Motor neuron (in vitro differentiated cells): ENCODE data around the gene HSD17B11. TPM values are rescaled to one million over a fixed set of nuclear protein-coding genes. Genes with fewer than 3 reads are reported as not detected.
"Not testable (repeated sequence)": the region's sequence is repeated elsewhere in the genome, so short reads cannot be mapped to it uniquely, and the experiment has no call there.

Experiments used
- ATAC-seq, 8 experiments: fragments of 200-7000 bp; cut with Tn5 transposase; replicated peaks in 6 of 8; 2 replicates each; pipeline ENCODE4 v1.8.0; 2021; ENCODE audit warnings: mild to moderate bottlenecking in 8 of 8, moderate library complexity in 8 of 8
- H3K27ac ChIP-seq, 2 donors: fragments of 250-450 bp; sonication (Bioruptor Pico); 2 replicates each; pipeline ENCODE4 v1.9.0; 2021; ENCODE audit warnings: antibody characterized with exemption in 2 of 2, mild to moderate bottlenecking in 2 of 2, moderate library complexity in 1 of 2
- H3K4me1 ChIP-seq, 2 donors: fragments of 250-450 bp; sonication (Bioruptor Pico); replicated peaks in 1 of 2; 2 replicates each; pipeline ENCODE4 v1.6.1; 2021; ENCODE audit warnings: antibody characterized with exemption in 2 of 2, mild to moderate bottlenecking in 2 of 2, moderate library complexity in 1 of 2
- H3K4me3 ChIP-seq, 5 donors: fragments of 250-450 bp; sonication (Bioruptor Pico); 2 replicates each; pipeline ENCODE4 v1.9.0; 2021; ENCODE audit warnings: antibody characterized with exemption in 5 of 5, mild to moderate bottlenecking in 5 of 5, moderate library complexity in 4 of 5
- WGBS, 10 experiments: fragments of 450-650 bp; shearing (Covaris generic); methylation state at CpG; one replicate each; pipeline ENCODE4 v1.0.0; 2022; 5-methylcytosine and 5-hydroxymethylcytosine counted together
- in situ Hi-C, 9 experiments: fragments of 400-800 bp; cut with MboI; loops; one replicate each; pipeline ENCODE4 v1.15.0; 2021; ENCODE audit warnings: low sequenced_read_pairs in 9 of 9, low pct_unique_long_range_greater_than_20kb in 2 of 9; ENCODE audit not compliant: unreplicated experiment in 9 of 9
- total RNA-seq, 8 experiments: library from RNA; unstranded; fragments of 300-600 nt; gene quantifications; 2 replicates each; pipeline versions ENCODE4 v1.2.3 to v1.2.4, GENCODE V29; 2022

The HSD17B11 gene
- total RNA-seq, 8 experiments from 2014 or later: 19.1 to 34.2 (median 22.3) TPM

GRCh38 chr4:87419578-87420249 lies 28.7 kb upstream of the HSD17B11 start:
- in situ Hi-C loops: no loop called here
- ATAC-seq: peak in 1 of 8 experiments; percentile 1
- no peak overlapping the region for H3K27ac ChIP-seq
- peaks cover 17 to 20% of the 10 kb centered on the region in 2 donors for H3K4me1 ChIP-seq
- H3K4me3 ChIP-seq: no peak overlapping the region
- 0 to 94% (median 60%) methylated on average over 1 to 5 of the region's 5 CpGs for WGBS, 10 experiments

- in situ Hi-C loops, ATAC-seq, H3K4me3 ChIP-seq, H3K27ac ChIP-seq: not testable (repeated sequence)
- WGBS, 10 experiments: 20 to 100% (median 93%) methylated on average over 1 to 4 of the region's 4 CpGs; no CpG with 5 or more reads in 3 of the 10 experiments
- H3K4me1 ChIP-seq: peaks cover 10 to 14% of the 10 kb centered on the region in 2 donors
Observed at GRCh38 chr4:87418410-87418809, 27.4 kb upstream of the HSD17B11 start.

GRCh38 chr4:87416965-87417364 lies 26.0 kb upstream of the HSD17B11 start:
- in situ Hi-C loops: no loop called here
- peaks cover 10 to 14% of the 10 kb centered on the region in 2 donors for H3K4me1 ChIP-seq
- ATAC-seq: no peak
- 36 to 83% (median 70%) methylated on average over 2 to 3 of the region's 3 CpGs; no CpG with 5 or more reads in 3 of the 10 experiments for WGBS, 10 experiments
- H3K4me3 ChIP-seq: no peak overlapping the region
- H3K27ac ChIP-seq: no peak overlapping the region

GRCh38 chr4:87414816-87415215 lies 23.8 kb upstream of the HSD17B11 start:
- no peak for ATAC-seq
- no peak overlapping the region for H3K27ac ChIP-seq
- in situ Hi-C loops: no loop called here
- H3K4me1 ChIP-seq: peaks cover 0 to 3% of the 10 kb centered on the region in 2 donors
- no peak overlapping the region for H3K4me3 ChIP-seq

GRCh38 chr4:87410679-87411078 lies 19.7 kb upstream of the HSD17B11 start:
- in situ Hi-C loops: no loop called here
- no peak for ATAC-seq
- no peak overlapping the region for H3K4me3 ChIP-seq
- H3K4me1 ChIP-seq: peaks cover 2 to 3% of the 10 kb centered on the region in 2 donors
- H3K27ac ChIP-seq: no peak overlapping the region
- WGBS, 10 experiments: 0 to 100% (median 83%) methylated on average over 1 to 2 of the region's 2 CpGs; no CpG with 5 or more reads in 1 of the 10 experiments

GRCh38 chr4:87410157-87410556 lies 19.2 kb upstream of the HSD17B11 start:
- H3K4me3 ChIP-seq: no peak overlapping the region
- H3K27ac ChIP-seq: no peak overlapping the region
- peak in 1 of 8 experiments; percentile 29 for ATAC-seq
- in situ Hi-C loops: no loop called here
- H3K4me1 ChIP-seq: peaks cover 2 to 3% of the 10 kb centered on the region in 2 donors
- WGBS, 10 experiments: 33 to 100% (median 88%) methylated on average over 1 to 2 of the region's 2 CpGs; no CpG with 5 or more reads in 1 of the 10 experiments

GRCh38 chr4:87409420-87409939 lies 18.5 kb upstream of the HSD17B11 start:
- WGBS, 10 experiments: 57 to 100% (median 93%) methylated on average over 1 to 3 of the region's 3 CpGs
- no peak for ATAC-seq
- H3K4me1 ChIP-seq: peaks cover 2 to 3% of the 10 kb centered on the region in 2 donors
- in situ Hi-C loops: no loop called here
- no peak overlapping the region for H3K27ac ChIP-seq
- no peak overlapping the region for H3K4me3 ChIP-seq

- H3K27ac ChIP-seq, ATAC-seq, in situ Hi-C loops, H3K4me3 ChIP-seq, H3K4me1 ChIP-seq: not testable (repeated sequence)
- 4 to 100% (median 85%) methylated on average over 1 to 4 of the region's 4 CpGs for WGBS, 10 experiments
Observed at GRCh38 chr4:87406902-87407301, 15.9 kb upstream of the HSD17B11 start.

GRCh38 chr4:87406462-87406861 lies 15.5 kb upstream of the HSD17B11 start:
- H3K4me1 ChIP-seq: peaks cover 2 to 3% of the 10 kb centered on the region in 2 donors
- no peak overlapping the region for H3K4me3 ChIP-seq
- ATAC-seq: no peak
- in situ Hi-C loops: no loop called here
- WGBS, 10 experiments: 14 to 100% (median 83%) methylated on average over 1 to 6 of the region's 6 CpGs; no CpG with 5 or more reads in 1 of the 10 experiments
- no peak overlapping the region for H3K27ac ChIP-seq

- ATAC-seq: no peak
- no peak overlapping the region for H3K27ac ChIP-seq
- in situ Hi-C loops: no loop called here
- no peak overlapping the region for H3K4me3 ChIP-seq
- WGBS, 10 experiments: 44 to 100% (median 90%) methylated on average over 2 to 5 of the region's 5 CpGs
- peaks cover 2 to 3% of the 10 kb centered on the region in 2 donors for H3K4me1 ChIP-seq
Observed at GRCh38 chr4:87405211-87405820, 14.3 kb upstream of the HSD17B11 start.

GRCh38 chr4:87403732-87404131 lies 12.7 kb upstream of the HSD17B11 start:
- ATAC-seq, H3K4me1 ChIP-seq, in situ Hi-C loops, H3K4me3 ChIP-seq, H3K27ac ChIP-seq: not testable (repeated sequence)
- 0 to 100% (median 61%) methylated on average over 1 of the region's 1 CpG; no CpG with 5 or more reads in 4 of the 10 experiments for WGBS, 10 experiments

- no peak overlapping the region for H3K27ac ChIP-seq
- 0 to 100% (median 92%) methylated on average over 1 of the region's 1 CpG; no CpG with 5 or more reads in 6 of the 10 experiments for WGBS, 10 experiments
- no peaks in the 10 kb centered on the region for H3K4me1 ChIP-seq
- no peak for ATAC-seq
- in situ Hi-C loops: no loop called here
- H3K4me3 ChIP-seq: no peak overlapping the region
Observed at GRCh38 chr4:87399954-87400353, 9.0 kb upstream of the HSD17B11 start.

GRCh38 chr4:87399148-87399547 lies 8.2 kb upstream of the HSD17B11 start:
- no peak overlapping the region for H3K4me3 ChIP-seq
- peak; percentile 35 to 98 (median 74) for ATAC-seq
- no peaks in the 10 kb centered on the region for H3K4me1 ChIP-seq
- no peak overlapping the region for H3K27ac ChIP-seq
- in situ Hi-C loops: no loop called here
- WGBS, 10 experiments: 59 to 92% (median 78%) methylated on average over 1 to 3 of the region's 3 CpGs; no CpG with 5 or more reads in 6 of the 10 experiments
